Measurements from ENCODE around the gene METTL25B.

METTL25B gene

DNA sequence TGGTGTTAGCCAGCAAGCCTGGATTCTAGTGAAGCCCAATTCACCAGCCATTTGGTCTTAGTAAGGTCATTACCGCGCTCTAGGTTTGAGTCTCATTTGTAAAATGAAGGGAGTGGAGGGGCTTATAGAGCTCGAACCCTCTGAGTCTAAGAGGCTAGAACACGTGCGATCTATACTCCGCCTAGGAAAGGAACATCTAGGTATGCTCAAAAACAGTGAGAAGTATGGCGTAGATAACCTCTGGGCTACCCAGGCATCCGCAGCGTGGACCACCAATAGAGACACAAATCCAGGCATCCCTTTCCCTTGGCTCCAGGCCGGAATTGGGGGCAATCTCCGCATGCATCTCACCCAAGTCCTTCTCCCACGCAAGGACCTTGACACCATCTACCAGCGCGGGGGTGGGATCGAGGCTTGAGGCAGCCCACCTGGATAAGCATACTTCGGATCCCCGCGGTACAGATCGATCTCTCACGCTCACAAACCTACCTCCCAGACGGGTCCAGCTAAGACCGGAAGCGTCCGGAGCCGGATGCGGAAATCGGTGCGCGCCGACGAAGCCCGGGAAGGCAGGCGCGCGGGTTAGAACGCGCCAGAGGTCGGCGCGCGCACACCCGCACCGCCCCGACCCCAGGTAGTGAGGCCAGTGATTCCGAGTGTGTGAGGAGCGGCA, at the start of gene METTL25B:
Gene METTL25B, plus strand, starts transcription at position 544 of the 673 bp plus-strand sequence. CDS start 636 bp downstream, outside the sequence.
- no peak for TF ChIP-seq GATA3 (IDR thresholded peaks at IDR 0.05; ENCODE audit: low read depth, low read length)
- peak; percentile 63 for TF ChIP-seq GATA2 (IDR thresholded peaks at IDR 0.05; ENCODE audit: low read depth, low read length)

DNA sequence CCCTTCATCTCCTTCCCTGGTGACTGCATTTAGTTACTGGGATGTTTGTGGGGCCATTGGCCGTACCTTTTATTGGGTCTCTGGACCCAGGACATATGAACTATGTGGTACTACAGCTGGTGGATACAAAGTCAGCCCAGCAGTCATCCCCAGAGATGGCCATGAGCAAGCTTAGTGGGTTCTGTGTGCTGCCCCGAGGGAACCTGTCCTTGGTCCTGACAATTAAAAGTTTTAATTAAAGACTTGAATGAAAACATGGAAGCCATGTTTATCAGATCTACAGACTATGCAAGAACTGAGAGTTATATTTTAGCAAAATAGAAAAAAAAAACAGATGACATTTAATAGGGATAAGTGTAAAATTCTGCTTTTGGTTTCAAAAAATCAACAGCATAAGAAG, 48.2 kb upstream of the METTL25B start:
- no peak for TF ChIP-seq GATA3 (IDR thresholded peaks at IDR 0.05; ENCODE audit: low read depth, low read length)
- TF ChIP-seq GATA2 (IDR thresholded peaks at IDR 0.05; ENCODE audit: low read depth, low read length): no peak

- TF ChIP-seq GATA3 (IDR thresholded peaks at IDR 0.05; ENCODE audit: low read depth, low read length) (no peak), GATA2 (IDR thresholded peaks at IDR 0.05; ENCODE audit: low read depth, low read length) (no peak)
These were observed 46.9 kb upstream of the METTL25B start for GRCh38 chr1:156681196-156681960.

- TF ChIP-seq GATA2 (IDR thresholded peaks at IDR 0.05; ENCODE audit: low read depth, low read length) (no peak), GATA3 (IDR thresholded peaks at IDR 0.05; ENCODE audit: low read depth, low read length) (no peak)
These were observed 45.9 kb upstream of the METTL25B start for GRCh38 chr1:156682166-156682890.

GRCh38 chr1:156684227-156684782, 44.0 kb upstream of the METTL25B start:
- no peak for TF ChIP-seq GATA3 (IDR thresholded peaks at IDR 0.05; ENCODE audit: low read depth, low read length)
- no peak for TF ChIP-seq GATA2 (IDR thresholded peaks at IDR 0.05; ENCODE audit: low read depth, low read length)

DNA sequence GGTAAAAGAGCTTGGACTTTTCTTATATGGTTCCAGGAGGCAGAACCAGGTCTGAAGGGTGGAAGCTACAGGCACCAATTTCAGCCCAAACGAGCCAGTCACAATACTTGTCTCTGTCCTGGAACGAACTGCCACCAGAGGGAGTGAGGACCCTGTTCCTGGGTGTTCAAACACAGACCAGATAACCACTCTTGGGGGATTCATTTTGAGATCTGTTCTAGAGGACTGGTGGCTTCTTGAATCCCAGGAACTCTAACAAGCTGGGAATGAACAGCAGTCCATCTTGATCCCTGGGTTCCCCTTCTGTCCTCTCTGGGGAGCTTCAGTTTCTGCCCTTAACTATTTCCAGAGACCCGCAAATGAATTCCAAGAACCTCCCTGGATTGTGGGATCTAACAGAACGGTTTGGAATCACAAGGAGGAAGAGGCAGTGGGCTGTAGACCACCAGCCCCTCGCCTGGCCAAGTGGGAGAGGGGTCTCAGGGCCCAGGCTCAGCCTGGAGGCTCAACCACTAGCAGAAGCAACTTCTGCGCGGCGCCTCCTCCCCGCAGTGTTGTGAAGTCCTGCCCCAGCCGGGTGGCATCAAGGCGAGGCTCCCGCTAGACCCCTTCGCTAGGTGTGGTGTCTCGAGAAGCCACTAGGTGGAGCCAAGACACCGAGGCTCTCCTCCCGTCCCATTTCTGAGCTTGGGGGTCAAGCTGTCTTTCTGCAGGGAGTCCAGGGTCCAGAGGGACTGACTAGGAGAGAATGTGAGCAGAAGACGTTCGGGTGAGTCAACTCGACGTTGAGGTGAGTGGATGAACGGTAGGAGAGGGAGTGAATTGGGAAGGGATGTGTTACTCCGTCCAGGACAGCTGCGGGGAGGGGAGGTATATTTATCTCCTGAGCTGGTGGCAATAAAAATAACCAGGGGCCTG, 39.0 kb upstream of the METTL25B start:
- TF ChIP-seq GATA2 (IDR thresholded peaks at IDR 0.05; ENCODE audit: low read depth, low read length): no peak
- TF ChIP-seq GATA3 (IDR thresholded peaks at IDR 0.05; ENCODE audit: low read depth, low read length): no peak

DNA sequence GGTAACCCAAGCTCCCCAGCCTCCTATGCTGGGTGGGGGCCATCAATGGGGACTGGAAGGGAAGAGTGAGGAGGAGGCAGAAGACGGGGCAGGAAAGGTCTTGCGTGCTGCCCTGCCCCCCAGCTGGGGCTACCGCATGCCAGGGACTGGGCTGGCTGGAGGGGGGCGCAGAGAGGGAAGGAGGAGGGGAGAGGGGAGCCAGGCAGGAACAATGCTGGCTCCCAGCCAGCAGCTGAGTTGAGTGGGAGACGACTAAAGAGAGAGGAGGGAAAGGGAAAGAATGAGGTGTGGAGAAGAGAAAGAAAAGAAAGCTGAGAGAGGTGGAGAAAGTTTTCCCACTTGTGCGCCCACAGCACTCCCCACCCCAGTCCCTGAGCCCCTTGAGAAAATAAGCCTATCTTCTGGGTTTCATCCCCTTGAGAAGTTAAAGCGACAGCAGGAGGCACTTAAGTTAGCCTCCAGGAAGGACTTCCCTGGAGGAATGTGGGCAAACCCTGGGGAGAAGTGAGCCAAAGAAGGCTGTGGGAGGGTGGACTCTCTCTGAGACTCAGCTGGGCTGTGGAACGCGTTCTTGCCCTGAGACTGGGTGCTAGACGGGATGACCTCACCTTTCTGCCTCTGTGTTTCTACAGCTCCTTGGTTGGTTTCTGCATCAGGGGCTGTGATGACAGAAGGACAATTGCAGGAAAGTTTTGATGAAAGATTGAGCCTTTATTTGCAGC, 38.2 kb upstream of the METTL25B start:
- TF ChIP-seq GATA3 (IDR thresholded peaks at IDR 0.05; ENCODE audit: low read depth, low read length) (no peak), GATA2 (IDR thresholded peaks at IDR 0.05; ENCODE audit: low read depth, low read length) (no peak)

DNA sequence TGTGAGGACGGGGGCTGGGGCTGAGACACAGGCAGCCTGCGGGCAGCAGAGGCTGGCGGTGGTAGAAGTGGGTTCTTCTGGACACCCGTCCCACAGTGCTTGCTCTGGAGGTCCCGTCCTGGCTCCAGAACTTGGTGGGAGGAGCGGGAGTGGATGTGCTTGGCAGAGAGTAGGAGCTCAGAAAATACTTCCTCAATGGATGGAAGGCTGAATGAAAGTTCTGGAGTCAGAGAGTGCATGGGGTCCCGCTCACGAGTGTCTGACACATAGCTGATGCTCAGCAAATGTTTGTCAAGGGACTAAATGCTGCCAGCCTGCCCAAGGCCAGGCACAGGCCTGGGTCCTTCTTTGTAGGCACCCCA, 37.6 kb upstream of the METTL25B start:
- no peak for TF ChIP-seq GATA3 (IDR thresholded peaks at IDR 0.05; ENCODE audit: low read depth, low read length)
- no peak for TF ChIP-seq GATA2 (IDR thresholded peaks at IDR 0.05; ENCODE audit: low read depth, low read length)

DNA sequence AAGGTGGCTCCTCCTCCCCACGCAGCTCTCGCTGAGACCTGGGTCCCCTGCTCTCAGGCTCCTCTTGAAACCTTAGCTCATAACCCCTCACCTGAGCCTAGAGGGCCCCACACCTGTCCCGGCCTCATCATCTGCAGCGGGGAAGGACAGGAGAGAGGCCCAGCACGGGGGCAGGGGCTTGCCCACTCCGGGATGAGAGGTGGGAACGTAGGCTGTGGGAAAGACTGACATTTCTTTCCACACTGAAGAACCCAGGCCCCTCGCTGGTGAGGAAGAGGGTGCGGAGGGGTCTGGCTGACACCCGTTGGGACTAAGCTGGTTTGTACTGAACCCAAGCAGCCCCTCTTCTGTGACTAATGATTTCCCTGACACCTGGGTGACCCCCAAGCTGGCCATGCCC, 37.1 kb upstream of the METTL25B start:
- TF ChIP-seq GATA2 (IDR thresholded peaks at IDR 0.05; ENCODE audit: low read depth, low read length) (no peak), GATA3 (IDR thresholded peaks at IDR 0.05; ENCODE audit: low read depth, low read length) (no peak)

- TF ChIP-seq GATA3 (IDR thresholded peaks at IDR 0.05; ENCODE audit: low read depth, low read length) (no peak), GATA2 (IDR thresholded peaks at IDR 0.05; ENCODE audit: low read depth, low read length) (no peak)
These were observed 36.4 kb upstream of the METTL25B start for GRCh38 chr1:156691665-156692440.

DNA sequence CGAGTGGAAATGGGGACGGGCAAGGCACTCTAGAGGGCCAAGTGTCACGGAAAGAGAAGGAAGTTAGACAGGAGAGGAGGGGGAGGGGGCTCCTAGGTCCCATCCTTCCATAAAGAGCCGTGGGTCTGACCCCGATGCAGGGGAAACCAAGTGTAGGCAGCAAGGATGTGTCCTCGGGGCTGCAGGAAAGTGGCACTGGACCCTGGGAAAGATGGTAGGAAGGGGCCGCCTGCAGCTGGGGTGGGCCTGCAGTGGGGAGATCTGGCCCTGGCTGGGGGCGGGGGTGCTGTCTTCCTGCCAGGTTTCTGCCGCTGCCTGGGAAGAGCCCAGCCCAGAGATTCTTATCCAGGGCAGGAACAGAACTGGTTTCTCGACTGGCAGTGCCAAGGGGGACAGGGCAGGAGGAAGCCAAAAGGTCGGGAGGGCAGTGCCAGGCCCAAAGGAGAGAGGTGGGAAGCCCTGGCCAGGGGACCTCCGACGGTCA, 35.8 kb upstream of the METTL25B start:
- TF ChIP-seq GATA3 (IDR thresholded peaks at IDR 0.05; ENCODE audit: low read depth, low read length) (no peak), GATA2 (IDR thresholded peaks at IDR 0.05; ENCODE audit: low read depth, low read length) (peak; percentile 98)

Data from SH-SY5Y (cell line).